ENCODE data around the gene RPN2.

The RPN2 gene

GRCh38 chr20:37178839-37179682, at the start of gene RPN2, which contains the start of gene MROH8:
Gene RPN2, plus strand, starts transcription at chr20:37179330. Its CDS starts 27 bp downstream, at chr20:37179357.
Gene MROH8, minus strand, starts transcription at chr20:37179548.
- peak; percentile 98 for DNase-seq (ENCODE audit: low read depth)
- no peak for TF ChIP-seq CTCF (IDR thresholded peaks at IDR 0.05; ENCODE audit: insufficient read depth, low read depth, low read length, missing control alignments)

DNA sequence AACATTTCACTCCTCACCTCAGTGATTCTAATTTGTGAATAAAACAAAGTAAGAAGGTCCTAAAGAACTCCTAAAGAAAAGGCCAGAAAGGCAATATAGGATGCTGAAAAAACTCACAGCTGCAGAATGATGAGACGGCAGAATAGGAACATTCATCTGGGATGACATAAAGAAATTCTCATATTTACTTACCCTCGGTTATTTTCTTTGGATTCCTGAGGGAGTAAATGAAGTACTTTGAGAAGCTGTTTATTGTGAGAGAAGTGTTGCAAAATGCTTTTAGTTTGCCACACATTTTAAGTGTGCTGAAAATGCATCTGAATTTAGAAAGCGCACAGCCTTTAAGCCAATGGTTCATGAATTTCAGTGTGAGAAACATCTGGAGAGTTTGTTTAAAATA, 47.6 kb upstream of the RPN2 start:
- no peak overlapping the region for H3K4me3 ChIP-seq (ENCODE audit: low read length)
- no peak for TF ChIP-seq CTCF (IDR thresholded peaks at IDR 0.05; ENCODE audit: insufficient read depth, low read depth, low read length, missing control alignments)
- DNase-seq (ENCODE audit: low read depth): no peak

More at GRCh38 chr20:37178839-37179682, at the start of gene RPN2, which contains the start of gene MROH8:
- H3K4me3 ChIP-seq (ENCODE audit: low read length): peak within 1 kb of the TSS; percentile 80

- no peak for TF ChIP-seq CTCF (IDR thresholded peaks at IDR 0.05; ENCODE audit: insufficient read depth, low read depth, low read length, missing control alignments)
- no peak for DNase-seq (ENCODE audit: low read depth)
- no peak overlapping the region for H3K4me3 ChIP-seq (ENCODE audit: low read length)
These were observed 45.2 kb upstream of the RPN2 start for GRCh38 chr20:37133952-37134351.

GRCh38 chr20:37137547-37137946, 41.6 kb upstream of the RPN2 start:
- H3K4me3 ChIP-seq (ENCODE audit: low read length): no peak overlapping the region
- TF ChIP-seq CTCF (IDR thresholded peaks at IDR 0.05; ENCODE audit: insufficient read depth, low read depth, low read length, missing control alignments): no peak
- DNase-seq (ENCODE audit: low read depth): no peak

GRCh38 chr20:37142708-37143107, 36.4 kb upstream of the RPN2 start:
- no peak overlapping the region for H3K4me3 ChIP-seq (ENCODE audit: low read length)
- peak; percentile 17 for DNase-seq (ENCODE audit: low read depth)
- no peak for TF ChIP-seq CTCF (IDR thresholded peaks at IDR 0.05; ENCODE audit: insufficient read depth, low read depth, low read length, missing control alignments)

- peak; percentile 24 for DNase-seq (ENCODE audit: low read depth)
- no peak overlapping the region for H3K4me3 ChIP-seq (ENCODE audit: low read length)
- TF ChIP-seq CTCF (IDR thresholded peaks at IDR 0.05; ENCODE audit: insufficient read depth, low read depth, low read length, missing control alignments): no peak
These were observed 34.2 kb upstream of the RPN2 start for GRCh38 chr20:37144856-37145404.
